T-helper 1 cell (primary cell): ENCODE results near the gene CABCOCO1.

Experiments used
- DNase-seq, 5 donors: peaks; one replicate each; pipeline ENCODE4 v3.0.0-alpha.2; 2012 to 2020
- total RNA-seq, 4 donors: gene quantifications; one replicate each; lab custom pipeline; 2026; lab: John Stamatoyannopoulos, UW

Gene CABCOCO1
- 0 reads per million in 4 donors for total RNA-seq

DNA sequence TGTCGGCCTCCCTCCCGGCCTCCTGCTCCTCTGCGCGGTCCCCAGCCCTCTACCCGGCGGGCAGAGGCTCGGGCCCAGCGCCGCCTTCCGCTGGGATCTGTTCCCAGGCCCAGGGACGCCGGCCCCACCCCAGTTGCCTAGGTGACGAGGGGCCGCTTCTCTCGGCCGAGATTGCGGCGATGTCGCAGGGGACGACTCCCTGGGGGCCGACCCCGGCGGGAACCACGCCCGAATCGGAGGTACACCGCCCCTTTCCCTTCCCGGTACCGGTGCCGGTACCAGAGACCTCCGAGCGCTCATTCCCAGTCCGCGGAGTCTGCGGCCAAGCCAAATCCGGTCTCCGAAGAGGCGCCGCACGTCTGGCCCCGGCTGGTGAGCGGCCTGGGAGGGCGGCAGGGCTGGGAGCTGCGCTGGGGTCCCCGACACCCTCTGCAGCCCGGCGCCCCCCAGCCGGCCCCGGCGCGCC is at the start of gene CABCOCO1:
TSS of gene CABCOCO1 (plus strand) at position 136 of the 466 bp plus-strand sequence. CDS start at position 180, 44 bp downstream.
- DNase-seq: peak in 1 of 5 donors; percentile 8

- no peak for DNase-seq
Observed at GRCh38 chr10:61613665-61614064, 49.1 kb upstream of the CABCOCO1 start.

DNA sequence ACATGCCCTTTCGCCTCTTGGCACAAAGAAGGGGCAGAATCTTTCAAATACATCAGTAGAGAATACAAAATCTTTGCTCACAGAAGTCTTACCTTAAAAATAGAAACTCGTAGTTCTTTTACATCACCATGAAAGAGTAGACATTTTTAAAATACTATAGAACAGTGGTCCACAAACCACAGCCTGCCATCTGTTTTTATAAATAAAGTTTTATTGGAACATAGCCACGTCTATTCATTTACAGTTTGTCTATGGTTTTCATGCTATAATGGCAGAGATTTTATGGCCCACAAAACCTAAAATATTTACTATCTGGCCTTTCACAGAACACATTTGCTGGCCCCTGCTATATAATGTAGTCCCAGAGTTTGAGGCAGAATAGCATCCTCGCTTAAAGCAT is 46.1 kb upstream of the CABCOCO1 start:
- no peak for DNase-seq

- DNase-seq: no peak
Observed at GRCh38 chr10:61617180-61617579, 45.5 kb upstream of the CABCOCO1 start.

DNA sequence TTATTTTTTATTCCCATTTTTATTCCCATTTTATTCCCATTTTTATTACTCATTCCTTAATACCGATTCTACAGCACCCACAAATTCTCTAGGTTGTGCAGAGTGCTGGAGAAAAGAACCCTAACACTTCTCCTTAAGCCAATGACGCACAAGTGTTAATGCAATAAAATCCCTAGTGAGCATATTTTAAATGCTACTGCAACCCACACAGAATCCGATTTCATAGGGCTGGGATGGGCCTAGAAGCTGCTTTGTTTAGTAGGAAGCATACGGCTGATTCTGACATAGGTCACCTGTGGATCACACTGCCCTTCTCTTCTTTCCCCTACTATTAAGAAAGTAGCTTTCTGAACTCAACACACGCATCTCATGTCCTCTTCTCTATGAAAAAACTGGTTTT is 45.1 kb upstream of the CABCOCO1 start:
- no peak for DNase-seq

GRCh38 chr10:61618388-61618961 is 44.3 kb upstream of the CABCOCO1 start:
- DNase-seq: no peak

DNA sequence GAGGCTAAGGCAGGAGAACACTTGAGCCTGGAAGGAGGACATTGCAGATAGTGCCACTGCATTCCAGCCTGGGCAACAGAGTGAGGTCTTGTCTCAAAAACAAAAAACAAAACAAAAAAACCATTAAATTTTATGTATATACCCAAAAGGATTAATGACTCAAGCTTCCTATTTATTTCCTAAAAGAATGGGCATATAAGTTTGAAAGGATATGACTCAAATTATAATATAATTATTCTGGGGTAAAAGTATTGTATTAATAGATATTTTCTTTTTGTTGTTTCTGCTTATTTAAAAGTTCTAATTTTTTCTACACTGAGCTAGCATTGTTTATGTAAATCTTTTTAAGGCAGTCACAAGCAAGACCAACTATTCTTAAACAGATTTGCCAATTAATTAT is 42.2 kb upstream of the CABCOCO1 start:
- DNase-seq: no peak

DNA sequence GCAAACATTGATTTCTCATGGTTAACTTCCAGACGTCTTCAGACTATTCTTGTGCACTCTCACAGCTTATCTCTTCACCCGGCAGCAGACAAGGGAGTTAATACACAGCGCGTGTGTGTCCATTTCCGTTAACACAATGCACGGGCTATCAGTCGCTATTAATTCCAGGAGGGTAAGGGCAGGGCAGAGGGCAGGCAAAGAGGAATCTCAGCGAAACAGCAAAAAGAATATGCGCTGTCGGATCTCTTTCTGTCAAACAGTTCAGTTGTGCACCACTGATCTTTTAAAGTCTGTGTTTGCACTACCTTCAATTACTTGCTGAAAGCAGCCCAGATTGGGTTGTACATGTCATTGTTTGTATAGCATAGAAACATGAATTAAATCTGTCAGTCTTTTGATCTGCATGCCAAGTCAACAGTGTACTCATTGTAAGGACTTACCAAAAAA is 41.1 kb upstream of the CABCOCO1 start:
- DNase-seq: no peak

GRCh38 chr10:61623161-61623560 is 39.6 kb upstream of the CABCOCO1 start:
- DNase-seq: no peak

DNA sequence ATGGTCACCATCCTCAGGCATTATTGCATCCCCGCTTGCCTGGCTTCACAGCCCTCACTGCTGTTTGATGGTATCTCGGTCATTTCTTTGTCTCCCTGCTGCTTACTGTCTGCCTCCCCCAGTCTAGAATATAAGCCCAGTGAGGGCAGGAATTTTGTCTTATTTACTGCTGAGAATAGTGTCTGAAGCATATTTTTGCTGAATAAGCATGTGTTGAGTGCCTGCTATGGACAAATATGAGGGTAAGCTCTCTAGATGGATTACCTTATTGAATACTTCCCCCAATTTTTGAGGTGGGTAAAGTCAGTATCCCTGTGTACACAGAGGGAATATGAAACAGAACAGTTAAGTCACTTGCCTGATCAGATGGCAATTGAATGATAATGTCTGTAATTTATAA is 36.5 kb upstream of the CABCOCO1 start:
- DNase-seq: no peak

- DNase-seq: no peak
Observed at GRCh38 chr10:61627266-61627665, 35.5 kb upstream of the CABCOCO1 start.

DNA sequence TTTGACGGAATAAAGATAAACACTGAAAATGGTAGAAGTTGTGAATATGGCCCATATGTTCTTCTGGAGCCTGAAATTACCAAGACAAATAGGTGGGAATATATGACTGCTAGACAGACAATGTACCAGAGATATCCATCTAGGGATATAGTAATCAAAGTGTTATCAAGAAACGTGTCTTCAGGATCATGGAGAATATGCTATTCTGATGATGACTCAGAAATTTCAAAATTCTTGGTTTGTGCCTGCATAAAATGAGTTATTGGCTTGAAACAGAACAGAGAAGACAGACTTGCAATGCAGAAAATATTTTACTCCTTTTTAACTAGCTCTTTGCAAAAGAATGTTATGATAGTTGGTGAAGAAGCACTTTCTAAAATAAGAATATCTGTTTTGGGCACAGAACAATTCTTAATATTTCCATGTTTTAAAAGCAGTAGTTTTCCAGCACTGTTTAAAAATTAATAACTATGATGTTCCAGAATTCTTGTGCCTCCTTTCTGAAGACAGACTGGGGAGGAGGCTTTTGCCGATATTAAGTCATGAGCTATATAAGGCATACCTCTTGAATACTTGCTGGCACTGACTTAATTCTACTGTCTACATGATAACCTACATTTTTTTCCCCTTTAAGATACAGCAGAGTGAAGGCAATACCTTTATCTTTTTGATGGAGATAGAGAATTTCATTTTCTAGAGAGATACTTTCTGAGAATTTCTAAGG is 34.4 kb upstream of the CABCOCO1 start:
- no peak for DNase-seq

DNA sequence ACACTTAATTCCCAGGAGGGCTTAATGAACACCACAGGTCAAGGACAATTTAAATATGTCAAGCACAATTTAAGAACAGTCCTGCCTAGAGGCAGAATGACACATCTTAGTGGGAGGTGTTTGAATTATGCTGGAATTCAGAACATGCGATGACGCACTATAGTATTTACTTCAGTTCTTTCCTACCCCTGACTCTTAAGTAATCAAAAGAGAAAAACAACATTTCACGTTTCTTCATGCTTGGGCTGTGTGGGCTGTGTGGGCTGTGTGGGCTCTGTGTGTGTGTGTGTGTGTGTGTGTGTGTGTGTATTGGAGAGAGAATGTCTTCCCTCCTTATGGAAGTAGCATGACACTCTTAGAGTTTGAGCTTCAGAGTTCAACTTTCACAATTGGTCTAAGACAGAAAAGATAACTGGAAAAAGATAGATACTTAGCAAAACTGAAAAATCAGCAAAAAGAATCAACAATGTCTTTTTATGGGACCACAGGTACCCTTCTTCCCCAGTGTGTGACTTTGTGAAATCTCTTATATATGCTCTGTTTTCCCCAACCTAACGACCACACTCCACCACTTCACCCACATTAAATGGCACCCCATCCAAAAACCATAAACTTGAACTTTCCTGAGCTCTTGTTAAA is 33.7 kb upstream of the CABCOCO1 start:
- DNase-seq: no peak

GRCh38 chr10:61629576-61629975 is 33.2 kb upstream of the CABCOCO1 start:
- DNase-seq: no peak

DNA sequence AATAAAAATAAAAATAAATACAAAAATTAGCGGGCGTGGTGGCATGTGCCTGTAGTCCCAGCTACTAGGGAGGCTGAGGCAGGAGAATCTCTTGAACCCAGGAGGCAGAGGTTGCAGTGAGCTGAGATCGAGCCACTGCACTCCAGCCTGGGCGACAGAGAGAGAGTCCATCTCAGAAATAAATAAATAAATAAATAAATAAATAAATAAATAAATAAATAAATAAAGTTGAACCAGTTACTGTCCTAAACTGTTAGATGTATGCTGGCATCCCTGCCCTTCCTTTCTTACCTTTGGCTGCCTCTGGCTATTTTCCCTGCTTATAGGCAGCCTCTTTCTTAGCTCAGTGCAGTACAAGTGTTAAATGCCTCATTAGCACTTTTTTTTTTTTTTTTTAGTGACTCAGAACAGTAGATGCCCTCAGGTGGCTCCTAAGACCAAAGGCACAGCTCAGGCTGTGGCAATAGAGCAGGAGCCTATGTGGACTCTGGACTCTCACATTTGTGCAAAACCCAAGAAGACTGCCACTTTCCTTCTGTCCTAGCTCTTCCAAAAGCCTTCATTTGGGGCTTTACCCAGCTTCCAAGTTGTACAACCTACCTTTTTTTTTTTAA is 30.6 kb upstream of the CABCOCO1 start:
- DNase-seq: no peak

DNA sequence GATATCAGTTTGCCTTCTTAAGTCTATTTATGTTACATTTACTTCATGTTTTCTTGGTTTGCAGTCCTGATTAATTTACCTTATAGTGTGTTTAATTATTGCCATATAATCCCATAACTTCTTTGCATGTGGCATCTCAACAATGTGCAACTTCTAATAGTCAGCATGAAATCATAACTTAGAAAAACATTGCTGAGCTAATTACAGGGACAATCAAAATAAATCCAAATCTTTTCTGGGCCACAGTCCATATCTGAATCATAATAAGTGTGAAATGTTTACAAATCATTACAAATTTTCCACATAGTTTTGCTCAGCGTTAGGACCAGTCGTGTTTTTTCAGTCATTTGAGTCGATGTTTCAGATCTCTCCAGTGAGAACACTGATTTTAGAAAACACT is 29.1 kb upstream of the CABCOCO1 start:
- DNase-seq: no peak

DNA sequence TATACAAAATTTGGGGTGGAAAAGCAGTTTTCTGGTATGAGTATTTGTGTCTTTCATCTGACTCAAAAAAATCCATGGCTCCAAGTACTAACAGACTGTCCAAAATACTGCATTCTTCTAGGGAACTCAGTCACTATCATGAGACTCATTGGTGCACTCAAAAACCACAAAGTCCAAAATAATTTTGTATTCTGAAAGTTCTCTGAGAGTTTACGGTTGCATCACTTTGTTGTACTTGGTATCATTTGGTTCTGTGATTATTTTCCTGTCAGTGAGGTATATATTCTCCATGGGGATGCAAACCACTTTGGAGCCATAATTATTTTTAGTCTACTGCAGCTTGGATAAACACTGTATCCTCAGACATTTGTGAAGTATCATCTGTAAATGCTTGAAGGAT is 28.0 kb upstream of the CABCOCO1 start:
- DNase-seq: no peak

DNA sequence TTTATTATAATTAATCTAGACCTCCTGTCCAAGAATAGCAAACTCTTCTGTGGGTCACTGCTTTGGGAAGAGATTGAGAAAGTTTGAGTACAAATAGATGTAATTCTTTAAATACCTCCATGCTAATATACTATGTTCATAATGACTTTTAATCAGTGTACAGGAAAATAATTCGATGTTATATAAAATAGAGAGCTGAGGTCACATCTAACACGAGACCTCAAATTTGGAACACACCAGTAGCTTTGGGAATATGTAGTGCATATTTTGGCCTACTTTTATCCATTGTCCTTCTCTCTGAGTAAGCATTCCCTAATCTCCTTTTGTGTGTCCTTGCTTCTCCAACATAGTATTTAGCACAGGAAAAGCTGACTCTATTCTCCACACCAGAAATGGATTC is 27.3 kb upstream of the CABCOCO1 start:
- DNase-seq: no peak

DNA sequence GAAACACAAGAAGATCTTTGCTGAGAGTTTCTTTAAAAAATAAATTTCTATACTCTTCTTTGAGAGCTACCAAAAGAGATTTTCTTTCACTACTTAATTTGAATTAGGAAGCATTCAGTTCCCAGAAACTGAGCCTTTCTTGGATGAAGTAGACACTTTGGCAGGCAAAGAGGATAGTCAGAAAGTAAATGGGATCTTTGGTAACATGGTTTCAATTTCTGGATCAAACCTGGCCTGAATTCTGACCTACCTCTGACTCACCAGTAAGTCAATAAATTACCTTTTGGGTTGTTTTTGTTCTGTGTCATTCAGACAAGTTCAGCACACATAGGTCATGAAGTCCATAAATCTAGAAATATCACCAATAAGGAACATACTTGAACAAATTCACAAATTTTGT is 26.8 kb upstream of the CABCOCO1 start:
- no peak for DNase-seq

GRCh38 chr10:61639952-61640351 is 22.8 kb upstream of the CABCOCO1 start:
- no peak for DNase-seq

- no peak for DNase-seq
Observed at GRCh38 chr10:61640856-61641255, 21.9 kb upstream of the CABCOCO1 start.

DNA sequence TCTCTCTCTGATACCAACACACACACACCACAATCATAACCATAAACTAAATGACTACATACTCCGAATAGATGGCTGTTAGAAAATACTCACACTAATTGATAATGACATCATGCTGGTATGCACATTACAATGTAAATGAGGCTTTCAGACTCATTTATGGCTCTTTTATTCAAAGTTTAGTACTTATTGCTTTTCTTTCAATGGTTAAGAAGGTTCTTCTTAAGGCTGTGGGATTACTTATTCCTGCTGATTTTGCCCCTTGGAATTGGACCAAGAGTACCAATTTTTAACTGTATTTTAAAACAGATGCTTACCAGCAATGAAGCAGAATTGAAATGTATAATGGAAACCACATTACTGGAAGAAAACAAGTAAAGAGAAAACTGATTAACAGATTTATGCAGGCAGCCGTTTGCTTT is 20.6 kb upstream of the CABCOCO1 start:
- DNase-seq: no peak

- DNase-seq: peak in 1 of 5 donors; percentile 6
Observed at GRCh38 chr10:61642676-61643075, 20.1 kb upstream of the CABCOCO1 start.
